ENCODE results near the gene DTHD1. TPM values are rescaled to one million over a fixed set of nuclear protein-coding genes. Genes with fewer than 3 reads are reported as not detected.

The DTHD1 gene
- total RNA-seq, 1 donor from 2014 or later: 0.55 TPM

DNA sequence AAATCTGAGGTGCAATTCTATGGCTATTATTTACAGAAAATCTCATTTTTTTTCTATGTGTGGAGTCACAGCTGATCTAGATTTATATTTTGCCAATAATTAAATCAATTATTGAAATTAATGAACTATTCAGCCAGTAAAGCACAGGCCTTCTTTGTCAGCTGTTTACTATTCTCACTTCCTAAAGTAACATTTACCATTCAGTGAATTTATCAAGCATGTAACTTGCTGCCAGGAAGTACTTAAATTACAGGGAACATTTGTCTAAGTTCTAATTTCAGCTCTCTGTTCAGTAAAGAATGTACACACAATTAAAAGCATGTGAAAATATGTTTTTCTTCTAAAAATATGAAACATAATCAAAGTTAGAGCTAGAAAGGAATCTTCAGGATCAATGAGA lies 79.3 kb downstream of the DTHD1 start:
- no peak for ATAC-seq
- Histone ChIP-seq H3K27me3 (no peaks in the 10 kb centered on the region), H3K27ac (no peak overlapping the region), H3K36me3 (no peaks in the 10 kb centered on the region), H3K9me3 (no peaks in the 10 kb centered on the region), H3K4me1 (no peaks in the 10 kb centered on the region), H3K4me3 (no peak overlapping the region)
- DNase-seq: no peak
- intact Hi-C loops (cut with DNase I): no loop called here
- TF ChIP-seq, protein P1, sequence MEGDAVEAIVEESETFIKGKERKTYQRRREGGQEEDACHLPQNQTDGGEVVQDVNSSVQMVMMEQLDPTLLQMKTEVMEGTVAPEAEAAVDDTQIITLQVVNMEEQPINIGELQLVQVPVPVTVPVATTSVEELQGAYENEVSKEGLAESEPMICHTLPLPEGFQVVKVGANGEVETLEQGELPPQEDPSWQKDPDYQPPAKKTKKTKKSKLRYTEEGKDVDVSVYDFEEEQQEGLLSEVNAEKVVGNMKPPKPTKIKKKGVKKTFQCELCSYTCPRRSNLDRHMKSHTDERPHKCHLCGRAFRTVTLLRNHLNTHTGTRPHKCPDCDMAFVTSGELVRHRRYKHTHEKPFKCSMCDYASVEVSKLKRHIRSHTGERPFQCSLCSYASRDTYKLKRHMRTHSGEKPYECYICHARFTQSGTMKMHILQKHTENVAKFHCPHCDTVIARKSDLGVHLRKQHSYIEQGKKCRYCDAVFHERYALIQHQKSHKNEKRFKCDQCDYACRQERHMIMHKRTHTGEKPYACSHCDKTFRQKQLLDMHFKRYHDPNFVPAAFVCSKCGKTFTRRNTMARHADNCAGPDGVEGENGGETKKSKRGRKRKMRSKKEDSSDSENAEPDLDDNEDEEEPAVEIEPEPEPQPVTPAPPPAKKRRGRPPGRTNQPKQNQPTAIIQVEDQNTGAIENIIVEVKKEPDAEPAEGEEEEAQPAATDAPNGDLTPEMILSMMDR (IDR thresholded peaks at IDR 0.05): no peak

- Histone ChIP-seq H3K4me1 (no peaks in the 10 kb centered on the region), H3K4me3 (no peak overlapping the region), H3K27ac (no peak overlapping the region), H3K27me3 (no peaks in the 10 kb centered on the region), H3K9me3 (no peaks in the 10 kb centered on the region), H3K36me3 (no peaks in the 10 kb centered on the region)
- ATAC-seq: no peak
- no peak for DNase-seq
- intact Hi-C loops (cut with DNase I): no loop called here
- TF ChIP-seq, protein P1 (IDR thresholded peaks at IDR 0.05): no peak
Measured at GRCh38 chr4:36363024-36363423, 81.6 kb downstream of the DTHD1 start.

- peaks cover 11% of the 10 kb centered on the region for H3K9me3 ChIP-seq
- no peak for DNase-seq
- H3K27me3 ChIP-seq: no peaks in the 10 kb centered on the region
- TF ChIP-seq, protein P1 (IDR thresholded peaks at IDR 0.05): no peak
- no peak overlapping the region for H3K4me3 ChIP-seq
- H3K27ac ChIP-seq: no peak overlapping the region
- no peaks in the 10 kb centered on the region for H3K4me1 ChIP-seq
- intact Hi-C loops (cut with DNase I): no loop called here
- ATAC-seq: peak; percentile 29
- no peaks in the 10 kb centered on the region for H3K36me3 ChIP-seq
Measured at GRCh38 chr4:36374836-36375511, 93.6 kb downstream of the DTHD1 start.

- no peak for DNase-seq
- Histone ChIP-seq H3K9me3 (no peaks in the 10 kb centered on the region), H3K27ac (no peak overlapping the region), H3K27me3 (no peaks in the 10 kb centered on the region), H3K36me3 (no peaks in the 10 kb centered on the region), H3K4me3 (no peak overlapping the region), H3K4me1 (no peaks in the 10 kb centered on the region)
- peak; percentile 88 for ATAC-seq
- intact Hi-C loops (cut with DNase I): no loop called here
- TF ChIP-seq, protein P1 (IDR thresholded peaks at IDR 0.05): no peak
Measured at GRCh38 chr4:36385951-36386571, 104.6 kb downstream of the DTHD1 start.

- H3K9me3 ChIP-seq: no peaks in the 10 kb centered on the region
- ATAC-seq: no peak
- no peaks in the 10 kb centered on the region for H3K27me3 ChIP-seq
- TF ChIP-seq, protein P1 (IDR thresholded peaks at IDR 0.05): no peak
- H3K4me3 ChIP-seq: no peak overlapping the region
- DNase-seq: no peak
- intact Hi-C loops (cut with DNase I): no loop called here
- H3K36me3 ChIP-seq: no peaks in the 10 kb centered on the region
- H3K27ac ChIP-seq: no peak overlapping the region
- H3K4me1 ChIP-seq: no peaks in the 10 kb centered on the region
Measured at GRCh38 chr4:36386691-36387090, 105.3 kb downstream of the DTHD1 start.
